ENCODE results near the gene ZNF444. TPM values are rescaled to one million over a fixed set of nuclear protein-coding genes. Genes with fewer than 3 reads are reported as not detected.

Gene ZNF444
- total and polyA plus RNA-seq, 9 of the 15 experiments (the other 6 are each of a cell fraction or from before 2014, with no cell fraction given), result 0.39 to 40.0 (median 6.9) TPM

GRCh38 chr19:56120371-56121179 is 20.5 kb upstream of the ZNF444 start (continued):
- TF ChIP-seq GTF2B (IDR thresholded peaks at IDR 0.05; ENCODE audit: extremely low read depth, insufficient read length) (no peak), KDM1A (IDR thresholded peaks at IDR 0.05) (no peak), ZHX1 (conservative IDR thresholded peaks at IDR 0.05; ENCODE audit: low read length) (no peak), KAT8 (IDR thresholded peaks at IDR 0.05; ENCODE audit: low read depth) (no peak), HDAC8 (tag; IDR thresholded peaks at IDR 0.05) (no peak), MAX (CRISPR knock-in tag; IDR thresholded peaks at IDR 0.05) (peak; percentile 95), KLF10 (CRISPR knock-in tag; IDR thresholded peaks at IDR 0.05) (no peak), NELFE (IDR thresholded peaks at IDR 0.05; ENCODE audit: insufficient read depth, insufficient read length) (no peak), RAD21 (CRISPR knock-in tag; conservative IDR thresholded peaks at IDR 0.05 in 1 of 2, IDR thresholded peaks at IDR 0.05 in 1 of 2) (no peak), ZNF639 (CRISPR knock-in tag; conservative IDR thresholded peaks at IDR 0.05 in 1 of 2, IDR thresholded peaks at IDR 0.05 in 1 of 2) (no peak), PHB2 (IDR thresholded peaks at IDR 0.05; ENCODE audit: low read depth) (no peak), FOXP1 (CRISPR knock-in tag; IDR thresholded peaks at IDR 0.05) (0 out of 2 replicates have a peak, but pooled peaks have one; percentile 13), THRAP3 (IDR thresholded peaks at IDR 0.05; ENCODE audit: borderline replicate concordance) (no peak), FOXA1 (IDR thresholded peaks at IDR 0.05; ENCODE audit: borderline replicate concordance) (no peak), MXI1 (IDR thresholded peaks at IDR 0.05; ENCODE audit: low read depth, low read length) (no peak), TAF9B (IDR thresholded peaks at IDR 0.05; ENCODE audit: partially characterized antibody) (no peak), MLLT1 (IDR thresholded peaks at IDR 0.05) (no peak), GATAD2B (IDR thresholded peaks at IDR 0.05; ENCODE audit: borderline replicate concordance) (no peak)
